ENCODE results near the gene FAM50A.
"Not testable (repeated sequence)": the region's sequence is repeated elsewhere in the genome, so short reads cannot be mapped to it uniquely, and the experiment has no call there.

Gene FAM50A

DNA sequence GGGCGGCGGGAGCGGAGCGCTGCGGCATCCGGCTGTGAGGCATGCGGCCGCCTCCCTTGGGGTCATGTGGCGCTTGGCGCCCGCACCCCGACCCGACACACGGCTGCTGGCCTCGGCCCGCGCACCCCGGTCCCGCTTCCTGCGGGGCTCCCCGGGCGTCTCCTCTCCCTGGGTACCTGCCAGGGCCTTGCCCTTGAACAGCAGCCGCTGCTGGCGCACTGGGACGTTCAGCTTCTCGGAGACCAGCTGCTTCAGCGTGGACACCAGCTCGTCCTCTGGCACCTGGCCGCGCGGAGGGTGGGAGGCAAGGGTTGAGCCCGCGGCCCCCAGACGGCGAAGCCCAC, 42.1 kb downstream of the FAM50A start:
- DNase-seq: no peak

DNA sequence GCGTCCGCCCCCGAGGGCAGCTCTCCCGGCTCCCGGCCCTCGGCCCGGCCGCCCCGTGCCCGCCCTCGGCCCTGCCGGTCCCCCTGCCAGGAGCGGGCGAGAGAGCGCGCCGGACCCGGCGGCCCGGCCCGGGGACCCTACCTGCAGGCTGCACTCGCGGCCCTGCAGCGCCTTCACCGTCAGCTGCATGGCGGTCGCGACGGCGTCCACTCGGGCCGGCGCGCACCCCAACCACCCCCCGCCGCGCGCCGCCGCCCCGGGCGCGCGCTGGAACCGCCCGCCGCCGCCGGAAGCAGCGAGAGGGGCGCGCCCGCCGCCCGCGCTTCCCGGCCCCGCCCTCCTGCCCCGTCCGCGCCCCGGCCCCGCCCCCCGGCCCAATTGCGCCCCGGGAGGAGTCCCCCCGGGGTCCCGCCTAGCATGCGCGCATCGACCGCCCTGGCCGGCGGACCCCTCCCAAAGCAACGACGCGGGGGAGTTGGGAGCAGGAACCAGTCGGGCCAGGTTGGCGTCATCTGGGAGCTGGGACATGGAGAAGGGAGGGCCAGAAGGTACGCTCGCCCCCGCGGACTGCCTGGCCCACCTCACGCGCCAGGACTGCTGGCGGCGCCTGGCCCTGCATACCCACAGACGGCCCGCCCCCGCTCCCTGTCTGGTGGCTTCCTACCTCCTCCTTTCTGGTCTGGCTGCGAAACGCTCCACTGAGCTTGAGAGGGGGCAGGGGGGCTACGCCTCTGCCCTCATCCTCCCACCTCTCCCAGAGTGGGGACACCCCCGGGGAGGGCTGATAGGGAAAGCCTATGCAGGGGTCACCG, 42.7 kb downstream of the FAM50A start, which contains the start of gene UBL4A:
Gene UBL4A, minus strand, starts transcription at position 220 of the 812 bp plus-strand sequence. Its CDS starts 31 bp downstream, at position 189.
- peak; percentile 70 for DNase-seq

DNA sequence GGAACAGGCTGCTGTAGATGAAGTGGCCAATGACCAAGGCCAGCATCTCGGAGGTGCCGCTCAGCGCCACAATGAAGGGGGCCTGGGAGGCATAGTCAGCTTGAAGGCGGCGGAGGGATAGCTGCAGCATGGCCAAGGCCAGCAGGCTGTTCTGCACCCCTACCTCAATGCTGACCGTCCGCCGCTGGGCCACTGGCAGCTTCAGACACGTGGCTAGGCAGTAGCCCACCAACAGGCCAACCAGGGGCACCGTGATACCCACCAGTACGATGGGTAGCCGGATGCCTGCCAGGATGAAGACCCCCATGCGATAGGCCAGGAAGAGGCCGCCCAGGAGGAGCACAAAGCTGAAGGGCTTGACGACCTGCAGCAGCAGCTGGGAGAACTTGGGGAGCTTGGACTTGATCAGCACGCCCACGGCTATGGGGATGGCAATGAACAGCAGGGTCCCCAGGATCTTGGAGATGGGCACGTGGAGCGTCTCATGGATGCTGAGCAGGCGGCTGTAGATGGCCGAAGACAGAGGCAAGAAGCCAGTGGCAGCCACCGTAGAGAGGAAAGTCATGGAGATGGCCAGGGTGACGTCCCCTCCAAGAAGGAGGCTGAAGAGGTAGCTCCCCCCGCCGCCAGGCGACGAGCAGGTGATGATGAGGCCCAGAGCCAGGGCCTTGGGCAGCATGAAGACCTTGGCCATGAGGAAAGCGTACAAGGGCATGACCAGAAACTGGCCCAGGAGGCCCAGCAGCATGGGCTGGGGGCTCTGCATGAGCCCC, 43.8 kb downstream of the FAM50A start:
- DNase-seq: no peak

DNA sequence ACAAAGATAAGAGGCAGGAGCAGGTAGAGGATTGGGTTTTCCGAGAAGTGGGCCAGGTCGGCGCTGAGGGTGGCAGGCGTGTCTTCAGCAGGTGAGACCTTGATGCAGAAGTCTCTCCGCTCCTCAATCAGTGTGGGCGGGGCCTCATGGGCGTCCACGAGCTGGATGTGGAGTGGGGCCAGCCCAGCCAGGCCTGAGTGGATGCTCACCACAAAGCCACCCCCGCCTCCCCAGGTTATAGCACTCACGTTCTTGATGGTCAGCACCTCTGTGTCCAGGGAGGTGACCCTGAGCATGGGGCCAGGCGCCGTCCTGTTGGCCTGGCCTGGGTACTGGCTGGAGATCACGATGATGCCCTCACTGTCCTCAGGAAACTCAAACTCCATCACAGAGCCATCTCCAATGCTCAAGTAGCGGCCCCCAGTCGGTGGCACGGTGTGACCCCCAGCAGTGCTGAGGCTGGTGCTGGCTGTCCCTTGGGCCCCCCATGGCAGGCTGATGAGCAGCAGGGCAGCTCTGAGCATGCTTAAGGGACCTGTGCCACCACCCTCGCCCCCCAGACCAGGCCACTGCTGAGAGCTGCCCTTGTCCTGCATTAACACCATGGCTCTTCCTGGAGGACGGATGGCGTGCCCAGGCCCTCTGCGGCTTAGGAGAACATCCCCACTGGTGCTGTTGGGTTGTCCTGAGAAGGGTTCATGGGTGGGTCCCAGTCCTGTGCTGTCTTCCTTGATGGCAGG, 44.6 kb downstream of the FAM50A start:
- DNase-seq: no peak

DNA sequence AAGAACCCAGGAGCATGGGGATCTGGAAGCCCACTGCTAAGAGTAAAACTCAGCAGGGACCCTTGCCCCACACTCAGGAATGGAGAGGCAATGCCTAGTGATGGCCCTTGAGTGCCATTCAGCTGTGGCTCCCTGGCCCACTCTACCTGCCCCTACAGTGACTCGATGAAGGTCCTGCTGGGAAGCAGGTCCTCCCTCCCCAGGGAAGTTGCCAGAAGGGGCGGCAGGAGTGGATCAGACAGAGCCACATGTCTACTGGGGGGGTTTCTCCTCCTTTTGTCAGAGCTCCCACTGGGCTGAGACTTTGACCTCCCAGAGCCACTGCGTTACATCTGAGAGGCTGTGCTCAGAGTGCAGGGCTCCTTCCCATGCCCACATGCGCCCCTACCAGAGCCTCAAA, 45.2 kb downstream of the FAM50A start:
- DNase-seq: no peak

DNA sequence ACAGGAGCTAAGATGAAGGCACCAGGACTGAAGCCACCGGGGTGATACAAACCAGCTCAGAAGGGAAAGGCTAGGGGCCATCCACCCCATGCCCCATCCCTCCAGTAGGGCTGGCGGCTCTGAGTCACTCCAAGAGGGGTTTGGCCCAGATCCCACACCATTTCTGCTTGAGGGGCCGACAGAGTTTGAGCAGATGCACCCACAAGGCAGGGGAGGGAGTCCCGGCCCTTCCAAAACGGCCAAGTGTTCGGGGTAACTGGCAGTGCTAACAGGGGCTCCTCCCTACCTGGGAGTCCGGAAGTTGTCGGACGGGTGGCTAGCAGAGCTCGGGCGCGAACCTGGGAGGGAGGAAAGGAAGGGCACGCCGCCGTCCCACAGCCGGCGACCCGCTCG, 46.1 kb downstream of the FAM50A start:
- peak; percentile 30 for DNase-seq

DNA sequence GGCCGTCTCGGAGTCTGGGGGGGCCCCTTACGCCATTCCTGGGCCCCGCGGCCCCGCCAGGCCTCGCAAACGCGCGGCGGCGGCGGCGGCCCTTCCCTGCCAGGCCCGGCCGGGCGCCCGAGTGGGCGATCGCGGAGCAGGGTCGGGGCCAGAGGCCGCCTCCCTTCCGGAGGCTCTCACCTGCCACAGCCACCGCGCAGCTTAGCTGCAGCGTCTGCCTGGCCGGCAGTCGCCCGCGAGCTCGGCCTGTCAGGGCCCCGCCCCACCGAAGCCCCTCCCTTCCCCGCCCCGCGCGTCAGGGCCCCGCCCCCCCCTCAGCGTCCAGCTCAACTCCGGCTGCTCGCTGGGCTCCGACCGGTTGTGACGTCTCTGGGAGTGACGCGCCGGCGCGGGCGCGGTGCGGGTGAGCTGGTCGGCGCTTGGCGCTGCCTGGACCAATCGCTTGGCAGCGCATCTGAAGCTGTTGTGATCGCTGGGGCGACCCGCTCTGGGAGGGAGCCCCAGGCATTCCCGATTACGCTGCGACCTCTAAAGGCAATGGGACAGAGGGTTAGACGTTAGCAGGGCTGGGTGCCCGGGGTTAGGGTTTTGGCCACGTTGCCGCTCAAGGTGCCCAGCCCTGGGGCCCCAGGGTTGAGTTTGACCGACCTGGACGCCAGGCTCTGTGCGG, 46.6 kb downstream of the FAM50A start, which contains the start of gene SLC10A3:
Gene SLC10A3, minus strand, starts transcription at position 216 of the 670 bp plus-strand sequence. CDS start 1,689 bp downstream, outside the sequence.
- DNase-seq: peak; percentile 89

DNA sequence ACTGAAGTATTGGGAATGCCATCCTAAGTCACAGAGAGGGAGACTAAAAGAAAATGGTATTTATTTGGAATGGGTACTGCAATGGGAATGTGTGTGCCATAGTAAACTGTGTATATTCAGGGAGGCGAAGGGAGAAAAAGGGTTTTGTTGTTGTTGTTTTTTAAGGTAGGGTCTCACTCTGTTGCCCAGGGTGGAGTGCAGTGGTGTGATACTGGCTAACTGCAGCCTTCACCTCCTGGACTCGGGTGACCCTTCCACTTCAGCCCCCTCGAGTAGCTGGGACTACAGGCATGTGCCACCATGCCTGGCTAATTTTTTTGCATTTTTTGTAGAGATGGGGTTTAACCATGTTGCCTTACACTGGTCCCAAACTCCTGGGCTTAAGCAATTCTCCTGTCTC, 50.8 kb downstream of the FAM50A start:
- DNase-seq: no peak

DNA sequence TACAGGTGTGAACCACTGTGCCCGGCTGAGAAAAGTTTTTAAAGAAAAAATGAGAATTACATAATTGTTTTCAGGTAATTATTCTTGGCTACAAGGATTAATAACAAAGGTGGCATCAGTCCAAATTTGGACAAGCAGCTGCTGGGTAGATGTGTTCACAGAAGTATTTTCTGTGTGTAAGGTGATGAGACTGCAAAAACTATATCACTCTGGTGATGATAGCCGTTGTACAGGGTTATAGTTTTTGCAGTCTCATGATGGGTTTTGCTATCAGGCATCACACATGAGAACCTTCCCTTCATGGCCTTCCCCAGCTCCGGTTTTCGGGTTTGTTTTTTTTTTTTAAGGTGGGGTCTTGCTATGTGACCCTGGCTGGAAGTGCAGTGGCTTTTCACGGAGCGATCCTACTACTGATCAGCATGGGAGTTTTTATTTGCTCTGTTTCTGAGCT, 51.6 kb downstream of the FAM50A start:
- no peak for DNase-seq

DNA sequence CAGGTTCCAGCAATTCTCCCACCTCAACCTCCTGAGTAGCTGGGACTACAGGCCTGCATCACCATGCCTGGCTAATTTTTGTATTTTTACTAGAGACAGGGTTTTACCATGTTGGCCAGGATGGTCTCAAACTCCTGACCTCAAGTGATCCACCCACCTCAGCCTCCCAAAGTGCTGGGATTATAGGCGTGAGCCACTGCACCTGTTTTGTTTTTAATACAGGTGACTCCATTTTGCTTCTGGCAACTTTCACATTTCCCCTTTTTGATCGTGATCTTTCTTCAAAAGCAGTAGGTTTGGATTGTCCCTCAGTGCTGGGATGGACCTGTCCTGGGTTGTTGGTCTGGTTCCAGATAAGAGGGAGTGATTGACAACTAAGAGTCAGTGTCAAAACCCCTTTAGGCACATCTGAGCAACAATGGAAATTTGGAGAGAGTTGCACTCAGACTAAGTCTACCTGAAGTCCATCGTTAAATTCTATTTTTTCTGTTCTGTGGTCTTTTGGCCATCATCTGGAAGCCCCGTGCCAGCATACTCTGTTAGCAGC, 52.7 kb downstream of the FAM50A start:
- not testable (repeated sequence) for DNase-seq
